ENCODE measurements around the gene C3orf18. TPM values are rescaled to one million over a fixed set of nuclear protein-coding genes. Genes with fewer than 3 reads are reported as not detected.

Gene C3orf18
- total and polyA plus RNA-seq, 12 donors: 6.6 to 44.3 (median 14.7) TPM

GRCh38 chr3:50592568-50592967, 25.0 kb upstream of the C3orf18 start:
- TF ChIP-seq POLR2A (IDR thresholded peaks at IDR 0.05) (no peak), CTCF (IDR thresholded peaks at IDR 0.05) (no peak)
- intact Hi-C loops (cut with DNase I): no loop called here
- WGBS, 4 donors: 39 to 60% (median 55%) methylated on average over 1 to 5 of the region's 5 CpGs
- DNase-seq: no peak
- H3K36me3 ChIP-seq (replicated peaks in 1 of 2): no peaks in the 10 kb centered on the region
- peaks cover 0 to 3% of the 10 kb centered on the region in 2 donors for H3K4me1 ChIP-seq (replicated peaks in 1 of 2)
- no peak overlapping the region for H3K4me3 ChIP-seq
- H3K27me3 ChIP-seq: no peaks in the 10 kb centered on the region
- H3K27ac ChIP-seq: no peak overlapping the region
- H3K9me3 ChIP-seq (replicated peaks in 1 of 3): no peaks in the 10 kb centered on the region

- no peak for DNase-seq
- no peaks in the 10 kb centered on the region for H3K36me3 ChIP-seq (replicated peaks in 1 of 2)
- intact Hi-C loops (cut with DNase I): no loop called here
Observed at GRCh38 chr3:50591196-50591741, 23.7 kb upstream of the C3orf18 start.

GRCh38 chr3:50588759-50589433, 21.3 kb upstream of the C3orf18 start:
- H3K9me3 ChIP-seq (replicated peaks in 1 of 3): no peaks in the 10 kb centered on the region
- no peak for TF ChIP-seq POLR2A (IDR thresholded peaks at IDR 0.05)
- no peak for TF ChIP-seq CTCF (IDR thresholded peaks at IDR 0.05)
- no peaks in the 10 kb centered on the region for H3K36me3 ChIP-seq (replicated peaks in 1 of 2)
- H3K4me3 ChIP-seq: no peak overlapping the region
- intact Hi-C loops (cut with DNase I): no loop called here
- peaks cover 0 to 3% of the 10 kb centered on the region in 2 donors for H3K4me1 ChIP-seq (replicated peaks in 1 of 2)
- no peak for DNase-seq
- H3K27me3 ChIP-seq: no peaks in the 10 kb centered on the region
- H3K27ac ChIP-seq: no peak overlapping the region
- 76 to 92% (median 82%) methylated on average over 4 of the region's 4 CpGs for WGBS, 4 donors

More at GRCh38 chr3:50591196-50591741, 23.7 kb upstream of the C3orf18 start:
- H3K27ac ChIP-seq: peak overlapping the region in 1 of 5 donors; percentile 65
- H3K9me3 ChIP-seq (replicated peaks in 1 of 3): no peaks in the 10 kb centered on the region
- no peaks in the 10 kb centered on the region for H3K27me3 ChIP-seq
- no peak overlapping the region for H3K4me3 ChIP-seq
- TF ChIP-seq POLR2A (IDR thresholded peaks at IDR 0.05) (no peak), CTCF (IDR thresholded peaks at IDR 0.05) (no peak)
- H3K4me1 ChIP-seq (replicated peaks in 1 of 2): peaks cover 0 to 3% of the 10 kb centered on the region in 2 donors
- WGBS, 4 donors: 63 to 78% (median 74%) methylated on average over 8 to 9 of the region's 9 CpGs

GRCh38 chr3:50587806-50588758, 20.5 kb upstream of the C3orf18 start:
- Histone ChIP-seq H3K27me3 (no peaks in the 10 kb centered on the region), H3K9me3 (replicated peaks in 1 of 3) (no peaks in the 10 kb centered on the region), H3K36me3 (replicated peaks in 1 of 2) (no peaks in the 10 kb centered on the region), H3K4me1 (replicated peaks in 1 of 2) (peaks cover 0 to 3% of the 10 kb centered on the region in 2 donors), H3K4me3 (no peak overlapping the region), H3K27ac (no peak overlapping the region)
- no peak for TF ChIP-seq POLR2A (IDR thresholded peaks at IDR 0.05)
- no peak for TF ChIP-seq CTCF (IDR thresholded peaks at IDR 0.05)
- intact Hi-C loops (cut with DNase I): no loop called here
- WGBS, 4 donors: 41 to 56% (median 49%) methylated on average over 12 to 17 of the region's 17 CpGs
- no peak for DNase-seq

All from adrenal gland (tissue), 12 donors.